HCT116 (cell line): ENCODE results near the gene IFITM5.

Source experiments
- CTCF ChIP-seq, 3 experiments: fragments of 200-600 bp in 1 of 3; sonication (generic) in 1 of 3; IDR thresholded peaks in 2 of 3; conservative IDR thresholded peaks in 1 of 3; 2 replicates each; pipeline ENCODE4 v1.5.1; 2012 to 2017; ENCODE audit warnings: low read depth in 2 of 3, low read length in 2 of 3, antibody characterized with exemption in 1 of 3, borderline replicate concordance in 1 of 3, control low read depth in 1 of 3, mild to moderate bottlenecking in 1 of 3, mixed read lengths in 1 of 3, mixed run types in 1 of 3, moderate library complexity in 1 of 3; ENCODE audit not compliant: insufficient read depth in 1 of 3
- EZH2 ChIP-seq: fragments of 200-600 bp; sonication (generic); IDR thresholded peaks from 2 replicates; pipeline ENCODE4 v1.6.1; 2017; ENCODE audit warnings: antibody characterized with exemption, mixed run types
- EZH2phosphoT487 ChIP-seq: fragments of 200-600 bp; IDR thresholded peaks from 2 replicates; pipeline ENCODE4 v1.6.1; 2018; ENCODE audit warnings: antibody characterized with exemption, borderline replicate concordance
- JUND ChIP-seq: IDR thresholded peaks from 2 replicates; pipeline ENCODE4 v1.6.1; 2012
- POLR2A ChIP-seq: IDR thresholded peaks from 2 replicates; pipeline ENCODE4 v1.7.0; 2011; ENCODE audit warnings: borderline replicate concordance; ENCODE audit not compliant: insufficient read depth, insufficient read length; ENCODE audit errors: extremely low read depth
- YY1 ChIP-seq: IDR thresholded peaks from 2 replicates; pipeline ENCODE4 v1.6.1; 2011; ENCODE audit warnings: low read length, low read depth, moderate library complexity, mild to moderate bottlenecking; ENCODE audit not compliant: insufficient replicate concordance; ENCODE audit errors: extremely low read depth
- ZFX ChIP-seq: fragments of 450-650 bp; IDR thresholded peaks from 2 replicates; pipeline ENCODE4 v1.6.1; 2017

- TF ChIP-seq POLR2A = no peak
- no peak for TF ChIP-seq EZH2
- no peak for TF ChIP-seq ZFX
- TF ChIP-seq CTCF (IDR thresholded peaks at IDR 0.05 in 2 of 3, conservative IDR thresholded peaks at IDR 0.05 in 1 of 3; ENCODE audit: borderline replicate concordance in 1 of 3, insufficient read depth in 1 of 3, low read depth in 2 of 3, low read length in 2 of 3) = no peak
- TF ChIP-seq JUND = no peak
- no peak for TF ChIP-seq YY1
- no peak for TF ChIP-seq EZH2phosphoT487
Observed at GRCh38 chr11:295351-296170, 3.8 kb downstream of the IFITM5 start.
